Smooth muscle cell (in vitro differentiated cells): Measurements from ENCODE around the gene FN1. TPM values are rescaled to one million over a fixed set of nuclear protein-coding genes. Genes with fewer than 3 reads are reported as not detected.

Experiments
- DNase-seq: peaks from one replicate; lab custom pipeline; 2025; ENCODE audit not compliant: unreplicated experiment; lab: John Stamatoyannopoulos, UW
- H2AFZ ChIP-seq: fragments of 200-600 bp; sonication (generic); 2 replicates; pipeline ENCODE4 v1.6.0; 2016; ENCODE audit warnings: antibody characterized with exemption, low read depth, mild to moderate bottlenecking
- H3F3A ChIP-seq: fragments of 200-600 bp; sonication (generic); 2 replicates; pipeline ENCODE4 v1.6.0; 2017; ENCODE audit warnings: antibody characterized with exemption, low read depth
- H3K27ac ChIP-seq: fragments of 200-600 bp; sonication (generic); 2 replicates; pipeline ENCODE4 v1.5.1; 2016; ENCODE audit warnings: low read depth, mild to moderate bottlenecking
- H3K27me3 ChIP-seq: fragments of 200-600 bp; sonication (generic); 2 replicates; pipeline ENCODE4 v1.6.1; 2016; ENCODE audit warnings: low read depth, mild to moderate bottlenecking
- H3K36me3 ChIP-seq: fragments of 200-600 bp; sonication (generic); 2 replicates; pipeline ENCODE4 v1.5.1; 2016; ENCODE audit warnings: low read depth
- H3K4me1 ChIP-seq: fragments of 200-600 bp; sonication (generic); 2 replicates; pipeline ENCODE4 v1.5.1; 2016; ENCODE audit warnings: low read depth
- H3K4me2 ChIP-seq: fragments of 200-600 bp; sonication (generic); 2 replicates; pipeline ENCODE4 v1.6.0; 2016; ENCODE audit warnings: mild to moderate bottlenecking
- H3K4me3 ChIP-seq: fragments of 200-600 bp; sonication (generic); 2 replicates; pipeline ENCODE4 v1.5.1; 2016; ENCODE audit warnings: mild to moderate bottlenecking
- H3K79me2 ChIP-seq: fragments of 200-600 bp; sonication (generic); 2 replicates; pipeline ENCODE4 v1.6.0; 2016; ENCODE audit warnings: low read depth, mild to moderate bottlenecking
- H3K9ac ChIP-seq: fragments of 200-600 bp; sonication (generic); 2 replicates; pipeline ENCODE4 v1.6.0; 2016; ENCODE audit warnings: low read depth
- H3K9me3 ChIP-seq: fragments of 200-600 bp; sonication (generic); replicated peaks from 2 replicates; pipeline ENCODE4 v1.5.1; 2016; ENCODE audit warnings: low read depth
- H4K20me1 ChIP-seq: fragments of 200-600 bp; sonication (generic); 2 replicates; pipeline ENCODE4 v1.6.0; 2016; ENCODE audit warnings: low read depth
- CTCF ChIP-seq: fragments of 200-600 bp; sonication (generic); IDR thresholded peaks from 2 replicates; pipeline ENCODE4 v1.5.1; 2017; ENCODE audit warnings: borderline replicate concordance, mild to moderate bottlenecking, antibody characterized with exemption; ENCODE audit not compliant: insufficient read depth, poor library complexity, severe bottlenecking
- WGBS: methylation state at CpG from one replicate; pipeline ENCODE4 v1.1.7; 2016; ENCODE audit warnings: low lambda C conversion rate; 5-methylcytosine and 5-hydroxymethylcytosine counted together
- polyA plus RNA-seq: library from polyadenylated mRNA; unstranded; fragments of >200 nt; fragmentation: Nextera tagmentation; extraction: Ambion mirVana; gene quantifications from 2 replicates; pipeline ENCODE4 v1.2.1, GENCODE V29; 2016
- total RNA-seq: library from RNA; depleted of rRNA; stranded (reverse); fragments of >200 nt; gene quantifications from 2 replicates; pipeline ENCODE4 v1.2.3, GENCODE V29; 2014

Gene FN1
- total and polyA plus RNA-seq, 2 experiments from 2014 or later: 10,917 to 21,295 TPM

- TF ChIP-seq CTCF: no peak
- no peak overlapping the region for H3K4me2 ChIP-seq
- peaks cover 30% of the 10 kb centered on the region for H3K36me3 ChIP-seq
- DNase-seq: no peak
- peak overlapping the region; percentile 33 for H3K27ac ChIP-seq
- no peak overlapping the region for H3K4me3 ChIP-seq
- no peaks in the 10 kb centered on the region for H3K27me3 ChIP-seq
- H3K79me2 ChIP-seq: no peaks in the 10 kb centered on the region
- WGBS: 84% methylated on average over 4 of the region's 4 CpGs
- peaks cover 65% of the 10 kb centered on the region for H4K20me1 ChIP-seq
- peaks cover 56% of the 10 kb centered on the region for H3F3A ChIP-seq
- no peaks in the 10 kb centered on the region for H3K9me3 ChIP-seq
- no peak overlapping the region for H2AFZ ChIP-seq
- no peaks in the 10 kb centered on the region for H3K4me1 ChIP-seq
- H3K9ac ChIP-seq: no peak overlapping the region
These were observed 77.5 kb downstream of the FN1 start for GRCh38 chr2:215358312-215358845.

- H3K27ac ChIP-seq: peak overlapping the region; percentile 33
- H3K36me3 ChIP-seq: peaks cover 24% of the 10 kb centered on the region
- H3K9me3 ChIP-seq: no peaks in the 10 kb centered on the region
- no peak overlapping the region for H3K4me2 ChIP-seq
- no peak for DNase-seq
- no peak overlapping the region for H3K9ac ChIP-seq
- H2AFZ ChIP-seq: no peak overlapping the region
- H3K79me2 ChIP-seq: no peaks in the 10 kb centered on the region
- no peak for TF ChIP-seq CTCF
- H3F3A ChIP-seq: peaks cover 49% of the 10 kb centered on the region
- 65% methylated on average over 3 of the region's 3 CpGs for WGBS
- H4K20me1 ChIP-seq: peaks cover 58% of the 10 kb centered on the region
- no peaks in the 10 kb centered on the region for H3K4me1 ChIP-seq
- H3K4me3 ChIP-seq: no peak overlapping the region
- no peaks in the 10 kb centered on the region for H3K27me3 ChIP-seq
These were observed 78.2 kb downstream of the FN1 start for GRCh38 chr2:215357660-215358059.

- peaks cover 51% of the 10 kb centered on the region for H4K20me1 ChIP-seq
- H3K4me2 ChIP-seq: no peak overlapping the region
- H3K4me3 ChIP-seq: no peak overlapping the region
- H3K27ac ChIP-seq: peak overlapping the region; percentile 33
- H3K27me3 ChIP-seq: no peaks in the 10 kb centered on the region
- peaks cover 42% of the 10 kb centered on the region for H3F3A ChIP-seq
- no peak overlapping the region for H3K9ac ChIP-seq
- WGBS: 76% methylated on average over 9 of the region's 9 CpGs
- no peaks in the 10 kb centered on the region for H3K9me3 ChIP-seq
- H3K79me2 ChIP-seq: no peaks in the 10 kb centered on the region
- H2AFZ ChIP-seq: no peak overlapping the region
- no peaks in the 10 kb centered on the region for H3K4me1 ChIP-seq
- DNase-seq: no peak
- peaks cover 18% of the 10 kb centered on the region for H3K36me3 ChIP-seq
- TF ChIP-seq CTCF: no peak
These were observed 78.9 kb downstream of the FN1 start for GRCh38 chr2:215356948-215357461.
